GM18909 (cell line): Measurements from ENCODE around the gene FAM131B.
A peak's percentile ranks its signal among the peaks of the same experiment; 100 is the strongest.
"Not testable (repeated sequence)": the region's sequence is repeated elsewhere in the genome, so short reads cannot be mapped to it uniquely, and the experiment has no call there.

Experiments used
- ATAC-seq: cut with Tn5 transposase; IDR thresholded peaks from one replicate; pipeline ENCODE4 v1.9.1; 2021; ENCODE audit warnings: mild to moderate bottlenecking; ENCODE audit not compliant: unreplicated experiment, poor library complexity

FAM131B gene

GRCh38 chr7:143362131-143363015 lies at the start of gene FAM131B:
FAM131B (minus strand) TSS chr7:143362713; CDS start chr7:143362603, 110 bp downstream.
- ATAC-seq = peak; percentile 42

GRCh38 chr7:143411976-143412708 lies 49.6 kb upstream of the FAM131B start:
- ATAC-seq = no peak

- ATAC-seq = no peak
These were observed 48.0 kb upstream of the FAM131B start for GRCh38 chr7:143410521-143411004.

GRCh38 chr7:143408686-143409561 lies 46.4 kb upstream of the FAM131B start, which contains the start of gene EPHA1:
EPHA1 (minus strand) TSS chr7:143408856; CDS start chr7:143408805, 51 bp downstream.
- no peak for ATAC-seq

- ATAC-seq = no peak
These were observed 45.8 kb upstream of the FAM131B start for GRCh38 chr7:143408252-143408685.

- no peak for ATAC-seq
These were observed 45.1 kb upstream of the FAM131B start for GRCh38 chr7:143407287-143408251.

- no peak for ATAC-seq
These were observed 43.5 kb upstream of the FAM131B start for GRCh38 chr7:143406002-143406357.

GRCh38 chr7:143405173-143406001 lies 42.9 kb upstream of the FAM131B start:
- no peak for ATAC-seq

- ATAC-seq = not testable (repeated sequence)
These were observed 39.7 kb upstream of the FAM131B start for GRCh38 chr7:143402233-143402632.

GRCh38 chr7:143401265-143401664 lies 38.8 kb upstream of the FAM131B start:
- no peak for ATAC-seq

- no peak for ATAC-seq
These were observed 37.1 kb upstream of the FAM131B start for GRCh38 chr7:143399642-143400041.

- ATAC-seq = no peak
These were observed 36.6 kb upstream of the FAM131B start for GRCh38 chr7:143399151-143399550.

- no peak for ATAC-seq
These were observed 36.1 kb upstream of the FAM131B start for GRCh38 chr7:143398616-143399015.

GRCh38 chr7:143397710-143398530 lies 35.4 kb upstream of the FAM131B start:
- no peak for ATAC-seq

GRCh38 chr7:143396625-143397556 lies 34.4 kb upstream of the FAM131B start:
- no peak for ATAC-seq

- no peak for ATAC-seq
These were observed 33.7 kb upstream of the FAM131B start for GRCh38 chr7:143396182-143396581.
